Activated naive CD4-positive, alpha-beta T cell treated with anti-CD3 and anti-CD28 coated beads, Interleukin-2, amount 10 ng/mL, durations not matched to agents 7 days and 5 days (primary cell): Measurements from ENCODE around the gene DOK3.
A peak's percentile ranks its signal among the peaks of the same experiment; 100 is the strongest.

Source experiments
- CTCF ChIA-PET: fragments of 350-600 bp; sonication (Branson Sonifier 250); formaldehyde crosslinking; loops from one replicate; lab custom pipeline; 2021; ENCODE audit warnings: antibody characterized with exemption; lab: Charles Lee
- DNase-seq: peaks from one replicate; pipeline ENCODE4 v3.0.0-alpha.2; 2020
- H3K27ac Mint-ChIP-seq: one replicate; pipeline ENCODE4 v1.8.0; 2021; ENCODE audit warnings: mild to moderate bottlenecking, moderate library complexity, mixed read lengths
- H3K27me3 Mint-ChIP-seq: one replicate; pipeline ENCODE4 v1.8.0; 2021; ENCODE audit warnings: mild to moderate bottlenecking, mixed read lengths
- H3K36me3 Mint-ChIP-seq: one replicate; pipeline ENCODE4 v1.8.0; 2021; ENCODE audit warnings: mixed read lengths
- H3K4me1 Mint-ChIP-seq: one replicate; pipeline ENCODE4 v1.8.0; 2021; ENCODE audit warnings: mixed read lengths
- H3K4me3 Mint-ChIP-seq: one replicate; pipeline ENCODE4 v1.8.0; 2021; ENCODE audit warnings: mild to moderate bottlenecking, moderate library complexity, mixed read lengths
- H3K9me3 Mint-ChIP-seq: one replicate; pipeline ENCODE4 v1.8.0; 2021; ENCODE audit warnings: mixed read lengths

Gene DOK3, protein sequence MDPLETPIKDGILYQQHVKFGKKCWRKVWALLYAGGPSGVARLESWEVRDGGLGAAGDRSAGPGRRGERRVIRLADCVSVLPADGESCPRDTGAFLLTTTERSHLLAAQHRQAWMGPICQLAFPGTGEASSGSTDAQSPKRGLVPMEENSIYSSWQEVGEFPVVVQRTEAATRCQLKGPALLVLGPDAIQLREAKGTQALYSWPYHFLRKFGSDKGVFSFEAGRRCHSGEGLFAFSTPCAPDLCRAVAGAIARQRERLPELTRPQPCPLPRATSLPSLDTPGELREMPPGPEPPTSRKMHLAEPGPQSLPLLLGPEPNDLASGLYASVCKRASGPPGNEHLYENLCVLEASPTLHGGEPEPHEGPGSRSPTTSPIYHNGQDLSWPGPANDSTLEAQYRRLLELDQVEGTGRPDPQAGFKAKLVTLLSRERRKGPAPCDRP

DNA sequence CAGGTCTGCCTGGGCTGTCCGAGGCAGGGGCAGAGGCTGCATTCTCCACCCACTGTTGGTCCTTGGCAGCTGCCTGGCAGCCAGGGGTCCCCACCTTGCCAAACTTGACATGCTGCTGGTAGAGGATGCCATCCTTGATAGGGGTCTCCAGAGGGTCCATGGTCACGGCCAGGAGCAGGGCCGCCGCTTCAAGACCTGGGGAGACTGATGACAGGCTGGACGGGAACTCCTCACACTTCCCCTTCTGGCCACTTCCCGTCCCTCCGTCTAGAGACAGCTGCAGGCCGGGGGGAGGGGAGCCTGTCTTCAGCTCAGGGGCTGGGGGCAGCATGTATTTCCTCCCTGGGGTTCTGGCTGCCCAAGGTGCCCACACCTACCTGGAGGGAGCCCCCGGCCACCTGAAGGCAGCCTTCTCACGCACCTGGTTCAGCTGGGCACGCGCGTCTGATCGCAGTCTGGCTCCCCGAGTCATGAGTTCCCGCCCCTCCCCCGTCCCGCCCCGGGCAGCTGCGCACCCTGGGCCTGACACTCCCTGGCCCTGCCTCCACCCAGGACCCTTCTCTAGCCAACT is at the start of gene DOK3:
Gene DOK3, minus strand, starts transcription at position 446 of the 571 bp plus-strand sequence. Its CDS starts 286 bp downstream, at position 160.
- no peaks in the 10 kb centered on the region for H3K9me3 Mint-ChIP-seq
- H3K36me3 Mint-ChIP-seq: peaks cover 23% of the 10 kb centered on the region
- H3K4me3 Mint-ChIP-seq: no peak within 1 kb of the TSS
- CTCF ChIA-PET: no interaction called here
- H3K4me1 Mint-ChIP-seq: peaks cover 10% of the 10 kb centered on the region
- DNase-seq: no peak
- no peak within 1 kb of the TSS for H3K27ac Mint-ChIP-seq
- H3K27me3 Mint-ChIP-seq: no peaks in the 10 kb centered on the region

DNA sequence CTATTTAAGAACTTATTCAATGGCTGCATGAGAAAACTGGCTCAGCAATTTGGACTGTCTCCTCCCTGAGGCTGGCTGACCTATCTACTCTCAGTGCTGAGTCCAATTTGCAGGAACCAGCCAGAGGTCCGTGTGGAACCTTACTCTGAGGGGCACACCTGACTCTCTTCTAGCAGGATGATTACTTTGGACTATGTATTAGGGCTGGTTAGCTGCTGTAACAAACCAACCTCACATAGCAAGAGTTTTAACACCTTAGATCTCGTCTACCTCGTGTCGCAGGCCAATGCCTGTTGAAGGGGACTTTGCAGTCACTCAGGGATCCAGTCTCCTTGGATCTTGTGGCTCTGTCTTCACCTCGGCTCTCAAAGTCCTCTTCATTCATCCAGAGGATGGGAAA is 48.2 kb upstream of the DOK3 start:
- peaks cover 8% of the 10 kb centered on the region for H3K27me3 Mint-ChIP-seq
- DNase-seq: no peak
- H3K9me3 Mint-ChIP-seq: no peaks in the 10 kb centered on the region
- CTCF ChIA-PET: no interaction called here
- H3K4me3 Mint-ChIP-seq: no peak overlapping the region
- H3K27ac Mint-ChIP-seq: no peak overlapping the region
- H3K4me1 Mint-ChIP-seq: peaks cover 37% of the 10 kb centered on the region
- peaks cover 2% of the 10 kb centered on the region for H3K36me3 Mint-ChIP-seq

DNA sequence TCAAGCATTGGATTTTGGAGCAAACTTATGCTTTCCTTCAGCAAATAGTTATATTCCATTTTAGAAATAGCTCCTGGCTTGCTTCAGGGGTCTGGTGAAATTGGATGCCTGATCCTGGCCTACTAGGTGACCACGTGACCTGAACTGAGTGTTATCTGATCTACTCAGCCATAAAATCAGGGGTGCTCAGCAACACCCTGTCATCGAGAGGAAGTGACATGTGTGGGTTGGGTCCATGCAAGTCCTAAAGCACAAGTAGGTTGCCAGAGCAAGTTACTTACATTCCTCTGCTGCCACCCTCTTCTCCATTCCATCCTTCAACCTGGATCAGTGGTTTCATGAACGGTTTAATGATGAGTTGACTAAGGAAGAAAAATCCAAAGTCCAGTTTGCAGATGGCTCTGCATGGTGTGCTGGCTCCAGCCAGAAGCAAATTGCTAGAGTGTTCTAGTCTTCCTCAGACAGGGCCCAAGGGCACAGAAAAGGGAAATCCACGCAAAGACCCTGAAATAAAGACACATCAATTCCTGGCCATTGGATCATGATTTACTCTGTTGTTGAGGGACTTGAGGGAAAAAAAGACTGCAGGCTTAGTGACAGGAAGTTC is 47.5 kb upstream of the DOK3 start:
- no peak overlapping the region for H3K4me3 Mint-ChIP-seq
- peaks cover 43% of the 10 kb centered on the region for H3K4me1 Mint-ChIP-seq
- CTCF ChIA-PET: no interaction called here
- H3K27me3 Mint-ChIP-seq: peaks cover 4% of the 10 kb centered on the region
- H3K9me3 Mint-ChIP-seq: no peaks in the 10 kb centered on the region
- H3K36me3 Mint-ChIP-seq: peaks cover 6% of the 10 kb centered on the region
- H3K27ac Mint-ChIP-seq: peak overlapping the region; percentile 63
- DNase-seq: peak; percentile 47

DNA sequence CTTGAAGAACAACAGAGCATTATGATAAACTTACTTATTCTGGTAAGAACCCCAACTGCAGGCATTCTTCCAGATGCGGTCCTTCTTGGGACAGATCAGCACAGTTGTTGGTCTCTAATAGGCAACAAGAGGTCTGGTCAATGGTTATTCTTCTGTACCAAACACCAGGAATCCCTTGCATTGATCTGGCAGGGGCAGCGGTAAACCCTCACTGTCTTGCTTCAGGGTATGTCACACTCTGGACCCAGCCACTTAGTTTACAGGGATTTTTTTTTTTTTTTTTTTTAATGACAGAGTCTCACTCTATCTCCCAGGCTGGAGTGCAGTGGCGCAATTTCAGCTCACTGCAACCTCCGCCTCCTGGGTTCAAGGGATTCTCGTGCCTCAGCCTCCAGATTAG is 46.0 kb upstream of the DOK3 start:
- H3K9me3 Mint-ChIP-seq: no peaks in the 10 kb centered on the region
- peaks cover 46% of the 10 kb centered on the region for H3K4me1 Mint-ChIP-seq
- CTCF ChIA-PET: interaction anchor here (0.6 kb wide), 1 partner anchor 55 kb away, joined by 3 read pairs; no protein-coding TSS in a partner anchor
- no peak overlapping the region for H3K4me3 Mint-ChIP-seq
- DNase-seq: no peak
- H3K27me3 Mint-ChIP-seq: no peaks in the 10 kb centered on the region
- H3K27ac Mint-ChIP-seq: no peak overlapping the region
- peaks cover 9% of the 10 kb centered on the region for H3K36me3 Mint-ChIP-seq

DNA sequence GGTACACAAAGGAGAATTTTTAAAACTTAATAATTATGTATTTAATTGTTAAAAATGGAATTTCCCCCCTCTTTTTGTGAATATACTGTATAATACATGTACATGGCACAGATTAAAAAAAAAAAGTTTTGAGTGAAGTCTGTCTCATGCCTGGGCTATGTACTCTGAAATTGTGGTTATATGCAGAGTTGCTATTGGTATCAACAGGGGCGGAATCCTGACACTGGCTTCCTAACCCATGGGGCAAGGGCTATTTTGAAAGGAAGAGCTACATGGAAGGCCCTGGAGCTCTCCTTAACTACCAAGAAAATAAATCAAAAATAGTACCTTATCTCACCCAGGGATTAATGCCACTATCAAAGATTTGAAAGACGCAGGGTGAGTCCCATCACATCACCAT is 45.6 kb upstream of the DOK3 start:
- Mint-ChIP-seq H3K36me3 (peaks cover 12% of the 10 kb centered on the region), H3K9me3 (no peaks in the 10 kb centered on the region), H3K4me1 (peaks cover 46% of the 10 kb centered on the region), H3K4me3 (peak overlapping the region; percentile 78), H3K27me3 (no peaks in the 10 kb centered on the region), H3K27ac (peak overlapping the region; percentile 15)
- CTCF ChIA-PET: interaction anchor here (0.6 kb wide), 1 partner anchor 54 kb away, joined by 3 read pairs; no protein-coding TSS in a partner anchor
- DNase-seq: no peak

DNA sequence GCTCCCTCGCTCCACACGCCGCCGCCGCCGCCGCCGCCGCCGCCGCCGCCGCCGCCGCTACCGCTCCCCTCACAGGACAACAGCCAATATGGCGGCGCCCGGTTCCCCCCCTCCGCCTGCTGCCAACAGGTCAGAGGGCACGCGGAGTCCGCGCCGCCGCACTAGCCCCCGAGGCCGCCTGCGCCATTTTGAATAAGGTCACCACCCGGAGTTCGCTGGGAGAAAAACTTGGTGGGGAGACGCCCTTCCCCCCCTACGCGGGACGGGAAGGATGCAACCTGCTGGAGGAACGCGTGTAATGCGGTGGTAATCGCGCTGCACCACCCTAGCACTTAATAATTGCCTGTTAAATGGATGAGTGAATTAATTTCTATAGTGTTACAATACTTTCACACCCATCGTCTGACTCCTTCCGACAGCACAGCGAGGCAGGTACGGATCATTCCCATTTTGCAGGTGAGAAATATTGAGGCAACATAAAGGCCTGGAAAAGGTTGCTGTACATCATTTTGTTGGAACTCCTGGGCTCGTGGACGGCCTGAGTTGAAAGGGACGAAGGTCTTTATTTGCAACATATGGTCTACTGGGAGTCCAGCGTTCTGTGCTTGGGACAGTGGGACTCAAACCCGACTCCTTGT is 45.0 kb upstream of the DOK3 start, which contains the start of gene FAM193B:
Gene FAM193B, minus strand, starts transcription at position 90 of the 638 bp plus-strand sequence. CDS start 105 bp downstream, outside the sequence.
- peak; percentile 97 for DNase-seq
- CTCF ChIA-PET: no interaction called here
- H3K4me3 Mint-ChIP-seq: peak within 1 kb of the TSS; percentile 78
- peaks cover 14% of the 10 kb centered on the region for H3K36me3 Mint-ChIP-seq
- no peaks in the 10 kb centered on the region for H3K27me3 Mint-ChIP-seq
- peaks cover 46% of the 10 kb centered on the region for H3K4me1 Mint-ChIP-seq
- peak within 1 kb of the TSS; percentile 28 for H3K27ac Mint-ChIP-seq
- H3K9me3 Mint-ChIP-seq: no peaks in the 10 kb centered on the region

DNA sequence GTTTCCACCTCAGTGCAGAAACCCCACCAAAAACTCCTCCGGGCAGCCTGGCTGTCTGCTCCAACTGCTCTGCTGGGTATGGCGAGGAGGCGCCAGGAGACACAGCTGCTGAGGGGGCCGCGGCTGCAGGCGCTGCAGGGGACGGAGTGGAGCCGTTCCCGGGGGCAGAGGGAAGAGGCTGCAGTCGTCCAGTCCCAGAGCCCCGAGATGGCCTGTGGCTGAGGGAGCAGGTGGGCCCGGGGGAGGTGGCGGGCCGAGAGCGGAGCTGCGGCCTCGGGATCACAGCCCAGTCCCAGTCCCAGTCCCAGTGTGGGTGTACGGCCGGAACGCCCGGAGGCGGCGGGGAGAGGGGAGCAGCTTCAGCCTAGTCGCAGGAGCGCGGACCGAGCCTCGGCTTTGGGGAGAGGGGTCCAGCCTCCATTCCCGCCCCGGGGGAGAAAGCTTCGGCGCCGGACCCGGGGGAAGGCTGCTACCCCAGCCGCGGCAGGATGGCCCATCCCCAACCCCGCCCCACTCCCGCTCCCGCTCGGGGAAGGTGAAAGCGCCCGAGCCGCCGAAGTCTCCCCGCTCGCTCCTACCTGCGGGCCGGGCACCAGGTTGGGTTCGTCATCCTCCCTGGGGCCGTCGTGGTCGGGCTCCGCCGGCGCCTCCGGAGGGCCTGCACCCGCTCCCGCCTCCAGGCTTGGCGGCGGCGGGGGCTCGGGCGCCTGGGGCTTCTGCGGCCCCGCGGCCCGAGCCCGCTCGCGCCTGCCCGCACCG is 44.2 kb upstream of the DOK3 start:
- Mint-ChIP-seq H3K4me3 (peak overlapping the region; percentile 70), H3K27me3 (no peaks in the 10 kb centered on the region), H3K27ac (peak overlapping the region; percentile 28), H3K9me3 (no peaks in the 10 kb centered on the region), H3K4me1 (peaks cover 46% of the 10 kb centered on the region), H3K36me3 (peaks cover 14% of the 10 kb centered on the region)
- CTCF ChIA-PET: interaction anchor here (1.2 kb wide), 1 partner anchor 33 kb away, joined by 3 read pairs; no protein-coding TSS in a partner anchor
- peak; percentile 66 for DNase-seq

DNA sequence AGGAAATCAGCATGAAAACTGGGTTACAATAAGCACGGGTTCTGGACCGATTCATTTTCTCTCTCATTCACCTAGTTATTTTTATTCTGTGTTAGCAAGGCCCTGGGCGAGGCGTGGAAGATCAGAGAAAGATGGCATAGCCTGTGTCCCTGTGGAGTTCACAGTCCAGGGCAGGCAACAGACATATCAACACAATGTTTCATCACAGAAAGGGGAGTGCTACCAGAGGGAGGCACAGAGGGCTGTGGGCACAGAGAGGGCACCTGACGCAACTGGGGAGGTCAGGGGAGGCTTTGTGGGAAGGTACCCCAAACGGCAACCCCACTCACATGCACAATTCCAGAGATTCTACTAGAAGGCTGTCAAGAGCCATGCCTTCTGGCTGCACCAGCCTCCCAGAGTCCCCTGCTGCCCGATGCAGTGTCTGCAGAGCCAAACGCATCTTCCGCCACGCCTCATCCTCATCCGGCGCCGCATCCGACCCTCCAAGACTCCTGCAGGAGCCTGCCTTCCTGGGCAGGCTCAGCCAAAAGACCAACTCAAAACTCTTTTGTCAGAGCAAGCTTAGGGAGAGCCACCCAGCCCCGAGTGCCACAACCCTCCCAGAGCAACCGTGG is 43.3 kb upstream of the DOK3 start:
- Mint-ChIP-seq H3K27me3 (no peaks in the 10 kb centered on the region), H3K27ac (peak overlapping the region; percentile 28), H3K9me3 (no peaks in the 10 kb centered on the region), H3K36me3 (peaks cover 16% of the 10 kb centered on the region), H3K4me3 (peak overlapping the region; percentile 70), H3K4me1 (peaks cover 47% of the 10 kb centered on the region)
- CTCF ChIA-PET: interaction anchor here (1.2 kb wide), 1 partner anchor 32 kb away, joined by 3 read pairs; no protein-coding TSS in a partner anchor
- DNase-seq: no peak

DNA sequence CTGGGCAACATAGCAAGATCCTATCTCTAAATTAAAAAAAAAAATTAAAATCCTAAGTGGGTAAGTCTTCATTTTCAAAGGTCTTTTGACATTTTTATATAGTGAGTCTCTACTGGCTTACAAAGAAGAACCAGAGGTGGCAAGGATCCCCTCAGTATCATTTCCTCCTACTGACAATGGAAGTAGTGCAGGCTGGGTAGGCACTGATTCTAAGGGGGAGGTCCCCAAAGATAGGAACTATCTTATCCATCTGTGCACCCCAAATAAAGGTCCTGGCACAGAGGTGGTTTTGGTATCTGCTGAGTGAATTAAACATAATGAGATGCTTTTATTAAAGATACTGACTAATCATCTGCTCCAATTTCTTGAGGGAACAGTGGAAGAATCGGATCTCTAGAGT is 40.5 kb upstream of the DOK3 start:
- Mint-ChIP-seq H3K9me3 (no peaks in the 10 kb centered on the region), H3K27me3 (no peaks in the 10 kb centered on the region), H3K27ac (no peak overlapping the region), H3K4me3 (no peak overlapping the region), H3K4me1 (peaks cover 26% of the 10 kb centered on the region), H3K36me3 (peaks cover 22% of the 10 kb centered on the region)
- CTCF ChIA-PET: no interaction called here
- DNase-seq: no peak

DNA sequence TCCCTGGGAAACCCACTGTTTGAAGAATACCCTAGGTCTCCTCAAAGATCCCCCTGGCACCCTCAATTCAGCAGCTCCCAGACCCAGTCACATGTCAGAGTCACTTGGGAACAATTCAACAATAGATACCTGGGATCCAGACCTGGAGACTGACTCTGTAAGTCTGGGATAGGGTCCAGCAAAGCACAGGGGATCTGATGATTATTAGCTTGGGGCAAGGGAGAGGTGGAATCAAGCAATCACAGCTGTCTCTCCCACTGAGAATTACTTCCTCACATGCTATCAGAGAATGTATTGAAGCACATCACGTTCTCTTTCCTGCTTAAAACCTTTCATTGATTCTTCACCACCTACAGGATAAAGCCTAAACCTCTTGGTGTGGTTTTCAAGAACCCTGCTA is 38.9 kb upstream of the DOK3 start:
- H3K4me3 Mint-ChIP-seq: no peak overlapping the region
- H3K4me1 Mint-ChIP-seq: peaks cover 18% of the 10 kb centered on the region
- no peak overlapping the region for H3K27ac Mint-ChIP-seq
- DNase-seq: no peak
- H3K9me3 Mint-ChIP-seq: no peaks in the 10 kb centered on the region
- CTCF ChIA-PET: interaction anchor here (1.1 kb wide), 1 partner anchor 13 kb away, joined by 4 read pairs; no protein-coding TSS in a partner anchor
- peaks cover 29% of the 10 kb centered on the region for H3K36me3 Mint-ChIP-seq
- no peaks in the 10 kb centered on the region for H3K27me3 Mint-ChIP-seq

DNA sequence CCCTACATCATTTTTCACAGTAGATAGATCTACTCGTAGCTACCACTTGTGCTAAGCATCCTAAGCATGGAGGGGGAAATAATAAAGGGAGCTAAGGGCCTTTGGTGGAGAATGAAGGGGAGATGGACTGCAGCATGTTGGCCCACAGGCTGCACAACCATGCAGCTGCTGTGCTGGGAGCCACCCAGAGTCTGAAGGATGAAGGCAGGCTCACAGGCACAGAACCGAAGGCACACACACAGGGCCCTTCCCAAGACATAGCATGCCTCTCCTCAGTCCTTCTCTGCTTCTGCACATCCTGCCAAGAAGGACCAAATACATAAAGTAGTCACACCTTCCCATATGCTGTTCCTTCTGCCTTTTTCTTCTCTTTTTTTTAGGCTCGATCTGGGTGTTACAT is 38.1 kb upstream of the DOK3 start:
- Mint-ChIP-seq H3K36me3 (peaks cover 28% of the 10 kb centered on the region), H3K4me3 (no peak overlapping the region), H3K27me3 (no peaks in the 10 kb centered on the region), H3K4me1 (peaks cover 11% of the 10 kb centered on the region), H3K9me3 (no peaks in the 10 kb centered on the region), H3K27ac (no peak overlapping the region)
- DNase-seq: no peak
- CTCF ChIA-PET: no interaction called here

DNA sequence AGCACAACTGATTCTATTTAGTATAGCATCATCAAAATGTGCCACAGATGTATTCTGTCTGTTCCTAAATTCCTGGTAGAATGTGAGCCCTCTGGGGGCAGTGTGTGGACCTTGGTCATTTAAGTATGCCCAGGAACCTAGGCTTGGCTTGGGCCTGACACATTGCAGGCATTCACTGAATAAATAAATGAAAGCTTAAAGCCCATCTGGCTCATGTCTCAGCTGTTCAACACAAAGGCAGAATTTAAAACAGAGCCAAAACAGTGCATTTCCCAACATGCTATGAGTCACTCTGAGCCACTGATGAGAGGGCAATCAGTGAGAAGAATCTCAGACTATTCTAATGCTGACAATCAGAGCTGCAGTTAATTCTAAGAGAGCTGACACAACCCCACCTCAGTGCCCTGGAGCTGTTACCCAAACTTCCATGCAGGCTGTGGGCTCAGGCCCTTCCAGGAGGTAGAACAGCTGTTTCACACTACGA is 36.7 kb upstream of the DOK3 start:
- Mint-ChIP-seq H3K4me3 (no peak overlapping the region), H3K36me3 (peaks cover 26% of the 10 kb centered on the region), H3K27ac (no peak overlapping the region), H3K9me3 (no peaks in the 10 kb centered on the region), H3K4me1 (peaks cover 3% of the 10 kb centered on the region), H3K27me3 (no peaks in the 10 kb centered on the region)
- DNase-seq: no peak
- CTCF ChIA-PET: interaction anchor here (0.8 to 0.9 kb wide), 2 partner anchors 45 to 156 kb away, joined by 3 read pairs; no protein-coding TSS in a partner anchor
